Heart left ventricle (tissue), 16 donors: ENCODE data around the gene PTPRD. TPM values are rescaled to one million over a fixed set of nuclear protein-coding genes. Genes with fewer than 3 reads are reported as not detected.
A peak's percentile ranks its signal among the peaks of the same experiment; 100 is the strongest.

Experiments
- ATAC-seq, 4 donors: fragments of 200-7000 bp; cut with Tn5 transposase; one replicate each; pipeline ENCODE4 v1.9.1; 2020 to 2022; ENCODE audit warnings: moderate library complexity in 4 of 4, mild to moderate bottlenecking in 3 of 4, moderate number of reproducible peaks in 1 of 4
- DNase-seq, 5 donors: peaks; one replicate each; pipeline ENCODE4 v3.0.0-alpha.2; 2020
- H3K27ac ChIP-seq, 12 donors: fragments of 200-600 bp; sonication (generic) in 4 of 12; one replicate each; pipeline versions ENCODE4 v1.5.0 to v1.8.0; 2016 to 2022; ENCODE audit warnings: mild to moderate bottlenecking in 2 of 12
- H3K27me3 ChIP-seq, 9 donors: fragments of 200-600 bp; sonication (generic) in 2 of 9; one replicate each; pipeline versions ENCODE4 v1.5.1 to v1.8.0; 2016 to 2022; ENCODE audit warnings: mild to moderate bottlenecking in 3 of 9
- H3K36me3 ChIP-seq, 9 donors: fragments of 200-600 bp; sonication (generic) in 2 of 9; one replicate each; pipeline versions ENCODE4 v1.5.0 to v1.8.0; 2018 to 2022; ENCODE audit warnings: mild to moderate bottlenecking in 2 of 9
- H3K4me1 ChIP-seq, 12 donors: fragments of 200-600 bp; sonication (generic) in 4 of 12; one replicate each; pipeline versions ENCODE4 v1.5.0 to v1.8.0; 2016 to 2022; ENCODE audit warnings: mild to moderate bottlenecking in 3 of 12
- H3K4me3 ChIP-seq, 12 donors: fragments of 200-600 bp; sonication (generic) in 4 of 12; one replicate each; pipeline versions ENCODE4 v1.5.0 to v1.8.0; 2017 to 2022; ENCODE audit warnings: mild to moderate bottlenecking in 9 of 12, moderate library complexity in 4 of 12
- H3K9me3 ChIP-seq, 12 donors: fragments of 200-600 bp; sonication (generic) in 4 of 12; one replicate each; pipeline versions ENCODE4 v1.5.0 to v1.8.0; 2016 to 2022; ENCODE audit warnings: mild to moderate bottlenecking in 1 of 12
- CTCF ChIP-seq, 12 donors: fragments of 200-600 bp; sonication (generic) in 4 of 12; IDR thresholded peaks; one replicate each; pipeline versions ENCODE4 v1.5.0 to v1.8.0; 2018 to 2022; ENCODE audit warnings: antibody characterized with exemption in 12 of 12, mild to moderate bottlenecking in 5 of 12
- POLR2A ChIP-seq, 2 donors: fragments of 450-650 bp; IDR thresholded peaks; one replicate each; pipeline ENCODE4 v1.6.1; 2017; ENCODE audit warnings: antibody characterized with exemption in 2 of 2, mild to moderate bottlenecking in 2 of 2, moderate library complexity in 2 of 2
- WGBS, 4 donors: extraction: QIAGEN DNeasy Blood & Tissue Kit in 2 of 4; methylation state at CpG; one replicate each; pipeline versions ENCODE4 v1.1.5 to v1.1.7; 2013 to 2018; 5-methylcytosine and 5-hydroxymethylcytosine counted together
- intact Hi-C, 10 donors: fragments of 100-400 bp; cut with DNase I; formaldehyde crosslinking; loops; one replicate each; pipeline versions ENCODE4 v1.11.1 to v1.14.2; 2022
- polyA plus RNA-seq, 2 donors: library from polyadenylated mRNA; stranded (reverse); fragments of 200-250 nt; gene quantifications; one replicate each; pipeline ENCODE4 v1.2.3, GENCODE V29; 2013
- total RNA-seq, 9 donors: library from RNA; depleted of rRNA in 2 of 9; stranded (reverse); fragments of >200 nt in 2 of 9; fragmentation: NEBNext Ultra II Directional in 3 of 9; extraction: Animal tissue kit (Norgen Biotek cat#: 25700) in 3 of 9; gene quantifications; one replicate each; pipeline versions ENCODE4 v1.1.0 to v1.2.4, GENCODE V29; 2016 to 2023
- donor health status: ischemic (EF 13 %, LVEDD 7.1; RV severe dilation, severe dysfunction).
- donor health status: healthy with polysubstance abuse.
- donor health status: DM: no; HTN: yes; CAD: no.
- donor health status: DM: no; HTN: no; CAD: no.
- donor health status: ischemic (EF 25% LVEDD 6.9; RV normal size, moderate dysfunction).
- donor health status: ischemic (EF 25% LVEDD 5.7; RV mildly dilated, moderate dysfunction).
- donor health status: healthy.
- donor health status: DM: yes; HTN: yes; CAD: no.
- donor health status: ischemic (EF 35%, LVEDD 5.7; RV mildly dilated, moderate dysfunction).
- donor health status: nonischemic (EF 11% LVEDD 7.7; RV severe dilation, severe dysfunction).
- donor health status: DM: yes; HTN: yes; CAD: no.
- donor health status: PGD.
- donor health status: ischemic (EF 29% LVEDD 5.4; RV normal size, mild dysfunction).
- donor health status: nonischemic (EF 23%, LVEDD 6.1; RV moderate dilation, normal function).

PTPRD gene
- total and polyA plus RNA-seq, 11 donors = 1.4 to 25.3 (median 15.1) TPM

- Histone ChIP-seq H3K27me3 (no peaks in the 10 kb centered on the region), H3K36me3 (no peaks in the 10 kb centered on the region), H3K27ac (no peak overlapping the region), H3K9me3 (peaks cover 0 to 17% (median 0%) of the 10 kb centered on the region in 12 donors), H3K4me1 (peaks cover 0 to 18% (median 0%) of the 10 kb centered on the region in 12 donors), H3K4me3 (no peak overlapping the region)
- no peak for ATAC-seq
- intact Hi-C loops = no loop called here
- no peak for DNase-seq
- TF ChIP-seq POLR2A (IDR thresholded peaks at IDR 0.05) (no peak), CTCF (IDR thresholded peaks at IDR 0.05) (no peak)
These were observed 2342.6 kb downstream of the PTPRD start for GRCh38 chr9:8270235-8270634.

- no peak for TF ChIP-seq CTCF (IDR thresholded peaks at IDR 0.05)
- TF ChIP-seq POLR2A (IDR thresholded peaks at IDR 0.05) = no peak
- Histone ChIP-seq H3K27ac (no peak overlapping the region), H3K4me3 (no peak overlapping the region), H3K36me3 (no peaks in the 10 kb centered on the region), H3K27me3 (no peaks in the 10 kb centered on the region), H3K9me3 (peaks cover 0 to 17% (median 0%) of the 10 kb centered on the region in 12 donors), H3K4me1 (peaks cover 0 to 30% (median 0%) of the 10 kb centered on the region in 12 donors)
- DNase-seq (no peak), ATAC-seq (peak in 1 of 4 donors; percentile 52)
- WGBS, 4 donors = 31 to 86% (median 44%) methylated on average over 1 of the region's 1 CpG
- intact Hi-C loops = no loop called here
These were observed 2343.9 kb downstream of the PTPRD start for GRCh38 chr9:8268881-8269280.

- Histone ChIP-seq H3K4me3 (no peak overlapping the region), H3K9me3 (peaks cover 0 to 17% (median 0%) of the 10 kb centered on the region in 12 donors), H3K27me3 (no peaks in the 10 kb centered on the region), H3K36me3 (no peaks in the 10 kb centered on the region), H3K4me1 (peaks cover 0 to 30% (median 0%) of the 10 kb centered on the region in 12 donors), H3K27ac (peak overlapping the region in 2 of 12 donors; percentile 12 to 38)
- DNase-seq = peak in 2 of 5 donors; percentile 27 to 29
- TF ChIP-seq POLR2A (IDR thresholded peaks at IDR 0.05) = no peak
- TF ChIP-seq CTCF (IDR thresholded peaks at IDR 0.05) = no peak
- intact Hi-C loops = no loop called here
- ATAC-seq = peak in 3 of 4 donors; percentile 41 to 86 (median 48)
- 43 to 67% (median 62%) methylated on average over 2 of the region's 2 CpGs for WGBS, 4 donors
These were observed 2344.5 kb downstream of the PTPRD start for GRCh38 chr9:8268216-8268878.

- DNase-seq = no peak
- Histone ChIP-seq H3K9me3 (peaks cover 0 to 16% (median 0%) of the 10 kb centered on the region in 12 donors), H3K4me1 (peaks cover 0 to 30% (median 2%) of the 10 kb centered on the region in 12 donors), H3K27ac (peak overlapping the region in 2 of 12 donors; percentile 32 to 38), H3K27me3 (no peaks in the 10 kb centered on the region), H3K4me3 (no peak overlapping the region), H3K36me3 (no peaks in the 10 kb centered on the region)
- ATAC-seq = no peak
- TF ChIP-seq CTCF (IDR thresholded peaks at IDR 0.05) = no peak
- no peak for TF ChIP-seq POLR2A (IDR thresholded peaks at IDR 0.05)
- 75 to 85% (median 76%) methylated on average over 2 of the region's 2 CpGs for WGBS, 4 donors
- intact Hi-C loops = no loop called here
These were observed 2345.2 kb downstream of the PTPRD start for GRCh38 chr9:8267636-8268035.
